DOHH2 (cell line): Measurements from ENCODE around the gene GATC.

Source experiments
- H3F3A ChIP-seq: fragments of 200-600 bp; sonication (generic), shearing (Covaris generic); 2 replicates; pipeline ENCODE4 v1.6.0; 2016; ENCODE audit warnings: antibody characterized with exemption, mild to moderate bottlenecking; ENCODE audit not compliant: control insufficient read depth, insufficient read depth
- H3K27ac ChIP-seq: fragments of 200-600 bp; sonication (generic); 2 replicates; pipeline ENCODE4 v1.5.1; 2014; ENCODE audit warnings: low read depth, mild to moderate bottlenecking, low read length, moderate library complexity
- H3K27me3 ChIP-seq: fragments of 200-600 bp; sonication (generic); 2 replicates; pipeline ENCODE4 v1.6.1; 2014; ENCODE audit warnings: mild to moderate bottlenecking, low read length, mixed read lengths; ENCODE audit not compliant: control insufficient read depth
- H3K36me3 ChIP-seq: fragments of 200-600 bp; sonication (generic); 2 replicates; pipeline ENCODE4 v1.6.1; 2014; ENCODE audit warnings: mild to moderate bottlenecking, low read length, moderate library complexity, mixed read lengths; ENCODE audit not compliant: control insufficient read depth
- H3K4me1 ChIP-seq: fragments of 200-600 bp; sonication (generic); 2 replicates; pipeline ENCODE4 v1.6.1; 2014; ENCODE audit warnings: mild to moderate bottlenecking, low read length, mixed read lengths; ENCODE audit not compliant: control insufficient read depth
- H3K4me2 ChIP-seq: fragments of 200-600 bp; sonication (generic); 2 replicates; pipeline ENCODE4 v1.6.0; 2014; ENCODE audit warnings: mild to moderate bottlenecking, low read length, moderate library complexity
- H3K4me3 ChIP-seq: fragments of 200-600 bp; sonication (generic); 2 replicates; pipeline ENCODE4 v1.5.1; 2014; ENCODE audit warnings: mild to moderate bottlenecking, low read length, mixed read lengths
- H3K79me2 ChIP-seq: fragments of 200-600 bp; sonication (generic); 2 replicates; pipeline ENCODE4 v1.6.1; 2014; ENCODE audit warnings: mild to moderate bottlenecking, low read length, mixed read lengths; ENCODE audit not compliant: control insufficient read depth
- H3K9me2 ChIP-seq: fragments of 200-600 bp; sonication (generic); replicated peaks from 2 replicates; pipeline ENCODE4 v1.6.1; 2014; ENCODE audit warnings: mild to moderate bottlenecking, low read length, mixed read lengths; ENCODE audit not compliant: control insufficient read depth
- H3K9me3 ChIP-seq: fragments of 200-600 bp; sonication (generic); 2 replicates; pipeline ENCODE4 v1.6.1; 2014; ENCODE audit warnings: antibody characterized with exemption, low read length, mixed read lengths; ENCODE audit not compliant: control insufficient read depth, insufficient read depth
- H4K20me1 ChIP-seq: fragments of 200-600 bp; sonication (generic); 2 replicates; pipeline ENCODE4 v1.6.0; 2014; ENCODE audit warnings: low read depth, mild to moderate bottlenecking, antibody characterized with exemption, low read length, moderate library complexity; ENCODE audit not compliant: control insufficient read depth, insufficient read depth
- CTCF ChIP-seq: fragments of 200-600 bp; sonication (generic); IDR thresholded peaks from one replicate; pipeline ENCODE4 v1.5.1; 2014; ENCODE audit warnings: antibody characterized with exemption, mild to moderate bottlenecking, low read depth, low read length; ENCODE audit not compliant: poor library complexity, severe bottlenecking
- EZH2phosphoT487 ChIP-seq: fragments of 200-600 bp; sonication (generic); IDR thresholded peaks from 2 replicates; pipeline ENCODE4 v1.6.1; 2017; ENCODE audit warnings: borderline replicate concordance, mild to moderate bottlenecking, antibody characterized with exemption, low read length, moderate library complexity, mixed read lengths

The GATC gene

GRCh38 chr12:120455302-120455701, 9.1 kb downstream of the GATC start:
- Histone ChIP-seq H3K36me3 (peaks cover 78% of the 10 kb centered on the region), H3K79me2 (peaks cover 44% of the 10 kb centered on the region), H3K4me1 (peaks cover 47% of the 10 kb centered on the region), H3K4me3 (0 out of 2 replicates have a peak overlapping the region, but pooled peaks have one; percentile 5), H4K20me1 (no peaks in the 10 kb centered on the region; the same call in 1 of the 2 replicates), H3K27ac (peak overlapping the region; percentile 74), H3K9me2 (no peaks in the 10 kb centered on the region), H3K9me3 (no peaks in the 10 kb centered on the region), H3K4me2 (peak overlapping the region; percentile 62), H3K27me3 (no peaks in the 10 kb centered on the region), H3F3A (peaks cover 51% of the 10 kb centered on the region)
- no peak for TF ChIP-seq CTCF
- no peak for TF ChIP-seq EZH2phosphoT487

- peaks cover 89% of the 10 kb centered on the region for H3K36me3 ChIP-seq
- no peak overlapping the region for H3K27ac ChIP-seq
- H3K79me2 ChIP-seq: peaks cover 41% of the 10 kb centered on the region
- no peaks in the 10 kb centered on the region for H3K27me3 ChIP-seq
- H3K4me3 ChIP-seq: no peak overlapping the region
- no peaks in the 10 kb centered on the region for H3K9me2 ChIP-seq
- H3F3A ChIP-seq: peaks cover 64% of the 10 kb centered on the region
- peaks cover 47% of the 10 kb centered on the region for H3K4me1 ChIP-seq
- no peak for TF ChIP-seq EZH2phosphoT487
- TF ChIP-seq CTCF: peak; percentile 74
- no peak overlapping the region for H3K4me2 ChIP-seq
- H4K20me1 ChIP-seq: no peaks in the 10 kb centered on the region; the same call in 1 of the 2 replicates
- no peaks in the 10 kb centered on the region for H3K9me3 ChIP-seq
These were observed 10.9 kb downstream of the GATC start for GRCh38 chr12:120457133-120457532.

GRCh38 chr12:120460157-120460556, 13.9 kb downstream of the GATC start:
- Histone ChIP-seq H3K4me3 (no peak overlapping the region), H3K4me1 (peaks cover 19% of the 10 kb centered on the region), H3K36me3 (peaks cover 95% of the 10 kb centered on the region), H3F3A (peaks cover 57% of the 10 kb centered on the region), H3K27ac (no peak overlapping the region), H3K9me2 (no peaks in the 10 kb centered on the region), H3K4me2 (no peak overlapping the region), H3K79me2 (peaks cover 47% of the 10 kb centered on the region), H3K9me3 (no peaks in the 10 kb centered on the region), H3K27me3 (no peaks in the 10 kb centered on the region), H4K20me1 (peaks cover 7% of the 10 kb centered on the region; the same call in 1 of the 2 replicates)
- no peak for TF ChIP-seq EZH2phosphoT487
- no peak for TF ChIP-seq CTCF
